Middle frontal gyrus (tissue), 1 donor: ENCODE measurements around the gene PC.

Source experiments
- DNase-seq: peaks from one replicate; pipeline ENCODE4 v3.0.0-alpha.2; 2015; ENCODE audit warnings: low spot score; ENCODE audit errors: extremely low spot score

The PC gene

DNA sequence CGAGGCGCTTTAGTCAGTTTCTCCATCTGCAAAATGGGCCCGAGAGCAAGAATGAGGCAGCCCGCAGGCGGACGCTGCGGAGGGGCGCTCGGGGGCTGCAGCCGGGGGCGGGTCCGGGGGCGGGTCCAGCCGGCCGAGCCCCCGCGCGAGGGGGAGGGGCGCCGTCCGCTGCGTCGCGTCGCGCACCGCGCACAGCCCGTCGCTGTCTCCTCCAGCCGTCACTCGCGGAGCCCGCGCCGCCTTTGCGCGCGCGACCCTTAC, 282 bp downstream of the PC start:
- no peak for DNase-seq

- DNase-seq = peak; percentile 5
Measured at GRCh38 chr11:66956689-66957290, 1.4 kb downstream of the PC start.

DNA sequence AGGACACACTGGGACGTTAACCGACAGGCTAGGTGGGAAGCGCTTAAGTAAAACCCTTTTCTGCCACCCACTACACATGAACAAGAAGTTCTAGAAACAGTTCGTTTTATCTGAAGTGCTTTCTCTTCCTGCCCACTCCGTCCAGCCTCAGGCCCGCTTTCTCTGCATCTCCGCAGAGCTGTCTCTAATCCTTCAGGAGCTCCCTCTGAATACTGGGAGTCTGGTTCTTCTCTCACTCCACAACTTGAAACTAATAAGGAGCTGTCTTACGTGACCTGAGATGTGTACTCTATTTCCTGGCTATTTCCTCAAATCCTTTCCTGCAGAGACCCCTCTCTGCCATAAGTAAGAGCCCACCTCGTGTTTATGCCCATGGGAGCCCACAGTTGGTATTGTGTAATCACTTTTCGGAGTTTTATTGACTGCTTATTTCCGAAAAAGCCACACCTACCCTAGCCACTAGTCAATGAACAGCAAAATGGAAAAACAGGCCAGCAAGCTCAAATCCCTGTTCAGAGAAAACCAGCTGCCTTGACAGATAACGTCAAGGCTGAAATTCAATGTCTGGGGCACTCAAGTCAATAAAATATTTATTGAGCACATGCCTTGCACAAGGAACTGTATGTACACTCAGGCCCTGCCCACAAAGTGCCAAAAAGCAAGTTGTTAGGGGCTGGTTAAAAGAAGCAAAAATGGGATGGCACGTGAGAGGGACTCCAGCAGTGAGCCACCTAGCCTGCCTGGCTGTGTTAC, 4.9 kb downstream of the PC start:
- no peak for DNase-seq

- DNase-seq = no peak
Measured at GRCh38 chr11:66951927-66952337, 6.3 kb downstream of the PC start.

GRCh38 chr11:66951135-66951534, 7.0 kb downstream of the PC start:
- DNase-seq = no peak

DNA sequence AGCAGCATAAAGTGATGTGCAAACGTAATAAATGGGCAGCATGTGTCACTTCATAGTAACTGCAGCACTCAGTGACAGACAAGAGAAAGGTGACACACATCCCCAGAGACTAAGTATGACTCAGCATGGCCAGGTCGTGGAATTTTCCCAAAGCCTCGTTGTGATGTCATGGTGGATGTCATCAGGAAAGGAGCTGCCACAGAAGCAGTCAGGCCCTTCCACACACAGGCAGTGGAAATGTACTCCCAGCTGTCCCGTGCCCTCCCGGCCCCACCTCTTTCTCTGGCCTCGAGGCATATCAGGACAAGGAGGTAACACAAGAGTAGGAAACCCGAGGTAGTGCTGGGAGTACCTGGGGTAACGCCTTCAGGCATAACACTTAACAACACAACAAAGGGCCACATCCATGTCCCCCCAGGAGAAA, 8.1 kb downstream of the PC start:
- no peak for DNase-seq

- DNase-seq = no peak
Measured at GRCh38 chr11:66938582-66939135, 19.5 kb downstream of the PC start.

GRCh38 chr11:66937193-66937733, 20.9 kb downstream of the PC start:
- no peak for DNase-seq

DNA sequence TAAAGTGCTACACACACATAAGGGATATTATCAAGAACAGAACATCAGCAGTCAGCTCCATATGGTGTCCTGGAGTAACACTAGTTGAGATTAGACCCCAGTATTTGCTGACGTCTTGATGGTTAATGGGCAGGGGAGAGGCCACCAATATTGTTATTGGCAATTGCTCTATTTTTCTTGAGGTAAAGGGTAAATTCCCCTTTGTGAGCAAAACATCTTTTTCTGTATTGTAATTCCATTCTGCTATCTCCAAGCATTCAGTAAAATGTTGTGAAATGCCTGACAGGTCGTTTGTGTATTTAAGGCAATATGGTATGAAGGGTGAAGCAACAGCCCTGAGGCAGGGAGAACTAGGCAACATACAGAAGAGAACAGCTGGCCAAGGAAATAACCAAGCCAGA, 21.9 kb downstream of the PC start:
- no peak for DNase-seq

DNA sequence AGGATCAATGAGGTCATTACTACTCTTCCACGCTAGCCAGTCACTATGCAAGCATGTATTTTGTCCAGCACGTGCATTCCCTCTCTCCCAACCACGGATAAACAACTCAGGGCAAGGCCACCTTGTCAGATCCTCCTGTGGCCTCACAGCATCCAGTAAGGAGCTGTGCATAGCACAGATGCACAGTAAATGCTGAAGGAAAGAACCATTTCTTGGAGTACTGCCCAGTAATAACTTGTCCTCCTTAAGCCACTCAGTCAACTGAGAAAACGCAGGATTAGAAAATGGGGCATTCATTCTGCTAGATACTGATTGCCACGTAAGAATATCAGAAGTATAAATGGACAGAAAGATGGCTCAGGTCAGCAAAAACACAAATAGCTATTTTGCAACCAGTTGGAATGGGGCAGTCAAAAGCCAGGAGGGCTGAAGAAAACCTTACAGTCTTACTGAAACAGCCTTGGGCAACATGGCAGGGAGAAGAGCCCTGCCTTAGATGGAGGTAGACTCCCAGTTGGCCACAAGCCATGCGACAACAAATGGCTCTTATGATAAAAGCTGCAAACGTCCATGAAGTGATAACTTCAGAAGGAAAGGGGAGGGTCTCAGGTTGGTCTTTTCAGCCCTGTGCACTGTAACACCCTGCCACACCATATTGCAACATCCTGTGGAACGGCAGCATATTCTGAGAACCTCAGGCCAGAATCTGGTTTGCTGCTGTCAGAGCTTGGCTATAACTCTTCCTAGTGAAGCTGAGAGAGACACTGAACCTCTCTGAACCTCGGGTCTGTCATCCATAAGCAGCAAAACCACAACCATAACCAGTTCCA, 23.0 kb downstream of the PC start:
- DNase-seq = no peak

GRCh38 chr11:66933531-66933930, 24.7 kb downstream of the PC start:
- no peak for DNase-seq

DNA sequence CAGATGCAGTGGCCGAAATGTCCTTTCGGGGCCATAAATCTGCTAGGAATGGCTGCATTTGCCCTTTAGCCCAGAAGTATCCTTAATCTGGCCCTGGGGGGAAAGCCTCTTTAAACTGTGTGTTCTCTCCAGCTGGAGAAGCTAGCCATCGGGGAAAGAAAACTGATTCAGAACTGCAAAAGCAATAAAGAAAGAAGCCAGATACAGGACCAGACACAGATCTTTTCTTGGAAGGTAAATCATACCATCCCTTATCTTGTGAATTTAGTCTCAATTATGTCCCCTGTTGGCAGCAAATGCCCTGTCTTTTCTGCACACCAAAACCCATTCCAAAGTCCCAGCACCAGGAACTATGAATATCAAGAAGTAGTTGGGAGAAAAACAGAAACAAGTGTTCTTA, 25.6 kb downstream of the PC start:
- DNase-seq = no peak

DNA sequence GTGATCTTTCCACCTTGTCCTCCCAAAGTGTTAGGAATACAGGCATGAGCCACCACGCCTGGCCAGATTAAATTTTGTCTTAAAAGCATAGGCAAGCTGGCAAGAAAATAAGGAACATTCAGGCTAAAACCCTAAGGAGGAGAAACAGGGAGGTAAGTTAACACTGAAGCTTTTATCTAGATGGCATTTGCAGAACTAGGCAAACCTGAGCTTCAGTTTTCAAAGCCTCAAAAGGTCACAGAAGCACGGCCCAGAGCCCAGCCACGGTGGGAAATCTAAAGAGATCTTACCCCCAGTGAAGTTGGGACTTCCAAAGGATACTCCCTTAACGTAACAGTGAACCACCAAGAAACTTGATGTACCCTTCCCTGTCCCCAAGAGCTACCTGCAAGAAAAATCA, 28.4 kb downstream of the PC start:
- DNase-seq = no peak

DNA sequence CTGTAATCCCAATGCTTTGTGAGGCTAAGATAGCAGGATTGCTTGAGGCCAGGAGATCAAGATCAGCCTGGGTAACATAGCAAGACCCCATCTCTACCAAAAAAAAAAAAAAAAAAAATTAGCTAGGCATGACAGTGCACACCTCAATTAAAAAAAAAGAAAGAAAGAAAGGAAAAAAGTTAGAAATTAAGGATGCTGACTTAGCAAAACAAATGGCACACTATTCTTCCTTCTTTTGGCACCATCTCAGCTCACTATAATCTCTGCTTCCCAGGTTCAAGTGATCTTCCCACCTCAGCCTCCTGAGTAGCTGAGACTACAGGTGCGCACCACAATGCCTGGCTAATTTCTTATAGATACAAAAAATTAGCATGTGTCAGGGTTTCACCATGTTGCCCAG, 33.9 kb downstream of the PC start:
- DNase-seq = no peak

GRCh38 chr11:66922551-66922950, 35.6 kb downstream of the PC start:
- DNase-seq = no peak

- no peak for DNase-seq
Measured at GRCh38 chr11:66920978-66921784, 37.0 kb downstream of the PC start.

DNA sequence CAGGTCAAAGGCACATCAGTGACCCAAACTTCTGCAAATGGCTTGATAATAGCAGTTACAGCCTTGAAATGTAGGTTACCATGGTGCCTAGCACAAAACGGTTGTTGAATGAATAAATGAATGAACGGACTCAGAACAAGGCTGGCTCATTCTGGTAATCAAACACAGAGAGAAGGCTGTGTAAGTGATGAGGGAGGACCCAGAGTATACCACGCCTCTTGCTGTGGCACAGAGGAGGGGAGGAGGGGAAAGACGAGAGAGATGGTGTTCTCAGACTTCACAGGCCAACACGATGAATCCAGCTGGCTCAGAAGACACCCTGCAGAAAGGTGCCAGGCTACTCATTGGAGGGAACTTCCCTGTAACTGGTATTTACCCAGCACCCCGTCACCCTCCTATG, 38.3 kb downstream of the PC start:
- DNase-seq = peak; percentile 25

- no peak for DNase-seq
Measured at GRCh38 chr11:66918741-66919140, 39.4 kb downstream of the PC start.

GRCh38 chr11:66915866-66916265, 42.3 kb downstream of the PC start:
- DNase-seq = no peak

- DNase-seq = no peak
Measured at GRCh38 chr11:66915046-66915832, 42.9 kb downstream of the PC start.
